HG03060 (cell line): ENCODE measurements around the gene NEUROG1.
"Not testable (repeated sequence)": the region's sequence is repeated elsewhere in the genome, so short reads cannot be mapped to it uniquely, and the experiment has no call there.

Source experiments
- ATAC-seq: cut with Tn5 transposase; IDR thresholded peaks from one replicate; pipeline ENCODE4 v1.9.1; 2021; ENCODE audit warnings: low read depth, moderate number of reproducible peaks; ENCODE audit not compliant: unreplicated experiment

Gene NEUROG1

GRCh38 chr5:135497971-135498636, 37.7 kb downstream of the NEUROG1 start:
- ATAC-seq = no peak

DNA sequence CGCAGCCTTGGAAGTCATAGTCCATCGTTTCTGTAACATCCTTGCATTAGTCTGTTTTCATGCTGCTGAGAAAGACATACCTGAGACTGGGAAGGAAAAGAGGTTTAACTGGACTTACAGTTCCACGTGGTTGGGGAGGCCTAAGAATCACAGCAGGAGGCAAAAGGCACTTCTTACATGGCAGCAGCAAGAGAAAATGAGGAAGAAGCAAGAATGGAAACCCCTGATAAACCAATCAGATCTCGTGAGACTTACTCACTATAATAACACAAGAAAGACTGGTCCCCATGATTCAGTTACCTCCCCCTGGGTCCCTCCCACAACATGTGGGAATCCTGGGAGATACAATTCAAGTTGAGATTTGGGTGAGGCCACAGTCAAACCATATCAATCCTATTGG, 40.2 kb downstream of the NEUROG1 start:
- not testable (repeated sequence) for ATAC-seq

- no peak for ATAC-seq
These were observed 41.6 kb downstream of the NEUROG1 start for GRCh38 chr5:135494196-135494595.

GRCh38 chr5:135493406-135494180, 42.2 kb downstream of the NEUROG1 start:
- no peak for ATAC-seq

DNA sequence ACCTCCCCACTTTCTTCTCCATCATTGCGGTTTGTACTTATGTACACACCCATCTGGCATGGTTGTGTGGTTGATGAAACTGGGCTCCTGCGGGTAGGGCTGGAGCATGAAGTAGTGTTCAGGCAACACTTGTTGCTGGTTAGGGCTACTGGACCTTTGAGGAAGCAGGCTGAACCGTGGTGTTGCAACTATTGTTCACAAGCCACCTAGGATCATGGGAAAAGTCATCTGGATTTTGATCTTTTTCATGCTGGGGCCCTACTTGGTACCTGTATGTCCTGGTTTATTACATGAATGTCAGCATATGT, 43.5 kb downstream of the NEUROG1 start:
- ATAC-seq = no peak

GRCh38 chr5:135491552-135492318, 44.0 kb downstream of the NEUROG1 start:
- no peak for ATAC-seq

- no peak for ATAC-seq
These were observed 44.7 kb downstream of the NEUROG1 start for GRCh38 chr5:135491038-135491551.

DNA sequence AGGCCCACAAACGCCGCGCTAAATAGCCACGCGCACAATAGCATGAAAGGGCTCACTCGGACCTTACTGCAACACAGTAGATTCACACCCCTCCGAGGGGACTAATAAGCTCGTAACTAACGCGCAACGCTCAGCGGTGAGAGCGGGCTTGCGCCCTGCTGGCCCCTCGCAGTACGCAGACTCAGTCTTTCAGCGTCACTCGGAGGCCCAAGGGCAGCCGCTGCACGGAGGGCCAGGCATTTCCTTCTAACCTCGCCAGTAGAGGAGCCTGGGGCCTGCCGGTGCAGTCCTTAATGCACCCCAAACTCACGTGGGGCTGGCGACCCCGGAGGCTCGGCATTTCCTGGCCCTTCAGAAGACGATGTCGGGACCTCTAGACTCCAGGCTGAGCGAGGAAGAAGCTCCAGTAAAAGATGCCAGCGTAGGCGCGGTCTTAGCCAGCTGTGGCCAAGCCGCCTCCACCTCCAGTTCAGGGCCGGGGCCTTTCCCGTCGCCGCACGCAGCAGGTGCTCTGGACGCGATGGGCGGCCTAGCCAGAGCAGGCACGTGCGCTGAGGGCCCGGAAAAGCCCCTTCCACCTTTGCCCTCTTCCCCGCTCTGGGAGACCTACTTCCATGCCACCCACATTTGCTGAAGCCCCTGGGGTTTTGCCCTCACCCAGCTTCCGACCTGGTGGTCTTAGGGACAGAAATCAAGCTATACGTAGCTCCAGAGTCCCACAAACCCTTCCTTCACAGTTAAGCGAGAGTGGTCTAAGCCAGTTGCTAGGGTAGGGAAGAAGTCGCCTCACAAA, 45.3 kb downstream of the NEUROG1 start:
- no peak for ATAC-seq

DNA sequence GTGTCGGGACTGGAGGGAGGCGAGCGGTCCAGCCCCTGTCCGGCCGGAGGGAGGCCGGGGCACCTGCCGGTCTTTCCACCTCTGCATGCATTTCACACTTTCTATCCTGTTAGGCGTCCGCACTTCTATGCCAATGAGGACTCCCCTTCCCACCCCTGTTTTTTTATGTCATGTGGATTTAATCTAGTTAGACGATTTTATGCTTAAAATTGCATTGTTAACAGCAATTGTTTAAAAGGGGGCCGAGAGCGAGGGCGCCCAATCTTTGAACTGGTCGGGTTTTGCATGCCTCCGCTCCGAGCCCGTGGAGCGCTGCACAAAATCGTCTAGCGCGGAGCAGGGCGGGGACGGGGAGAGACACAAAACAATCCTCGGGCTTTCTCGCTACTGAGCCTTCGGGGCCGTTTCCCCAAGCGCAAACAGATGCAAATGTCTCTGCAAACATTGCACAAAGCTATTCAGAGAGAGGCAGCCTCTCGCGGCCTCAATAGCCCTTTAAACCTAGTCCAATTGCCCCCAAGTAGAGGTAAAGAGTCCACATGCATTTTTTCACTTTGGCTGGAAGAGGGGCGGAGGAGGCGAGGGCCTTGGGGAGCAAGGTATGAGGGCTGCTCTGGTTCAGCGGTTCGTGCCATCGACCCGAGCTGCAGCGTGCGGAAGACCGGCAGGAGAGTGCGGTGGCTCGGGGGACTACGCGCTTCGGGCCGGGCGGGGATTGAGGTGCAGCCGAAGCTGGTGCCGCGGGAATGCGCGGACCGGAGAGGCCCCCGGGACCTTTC, 46.1 kb downstream of the NEUROG1 start:
- ATAC-seq = no peak

DNA sequence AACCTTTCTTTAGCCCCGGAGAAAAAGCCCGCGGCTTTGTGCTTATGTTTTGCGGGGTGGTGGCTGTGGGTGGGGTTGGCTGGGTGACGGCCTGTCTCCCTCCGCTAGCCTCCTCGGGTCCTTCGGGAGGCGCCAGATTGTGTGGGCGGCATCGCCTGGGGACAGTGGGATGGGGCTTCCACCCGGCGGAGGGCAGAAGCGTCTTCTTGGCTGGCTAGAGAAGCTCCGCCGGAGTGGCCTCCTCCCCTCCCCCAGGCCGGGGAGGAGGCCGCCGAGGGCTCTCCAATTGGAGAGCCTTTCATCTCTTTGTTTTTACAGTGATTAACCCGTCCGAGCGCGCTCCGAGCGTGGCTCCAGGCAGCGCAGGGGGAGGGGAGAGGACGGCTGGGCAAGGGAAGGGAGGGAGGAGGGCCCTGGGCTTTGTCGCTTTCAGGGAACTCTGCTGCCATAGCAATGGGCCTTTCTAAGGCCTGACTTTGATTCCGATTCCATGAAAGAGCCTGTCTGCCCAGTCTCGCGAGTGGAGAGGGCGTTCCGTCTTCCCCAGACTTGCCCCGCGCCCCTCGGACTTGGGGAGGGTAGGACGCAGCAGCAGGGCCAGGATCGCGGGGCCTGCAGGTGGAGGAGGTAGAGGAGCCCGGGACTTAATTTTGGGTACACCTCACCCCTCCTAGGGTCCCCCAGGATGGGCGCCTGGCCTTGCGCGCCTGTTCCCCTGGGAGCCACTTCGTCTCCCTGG, 46.9 kb downstream of the NEUROG1 start:
- ATAC-seq = no peak

GRCh38 chr5:135487839-135488514, 47.8 kb downstream of the NEUROG1 start:
- ATAC-seq = no peak

GRCh38 chr5:135487037-135487395, 48.7 kb downstream of the NEUROG1 start:
- no peak for ATAC-seq

DNA sequence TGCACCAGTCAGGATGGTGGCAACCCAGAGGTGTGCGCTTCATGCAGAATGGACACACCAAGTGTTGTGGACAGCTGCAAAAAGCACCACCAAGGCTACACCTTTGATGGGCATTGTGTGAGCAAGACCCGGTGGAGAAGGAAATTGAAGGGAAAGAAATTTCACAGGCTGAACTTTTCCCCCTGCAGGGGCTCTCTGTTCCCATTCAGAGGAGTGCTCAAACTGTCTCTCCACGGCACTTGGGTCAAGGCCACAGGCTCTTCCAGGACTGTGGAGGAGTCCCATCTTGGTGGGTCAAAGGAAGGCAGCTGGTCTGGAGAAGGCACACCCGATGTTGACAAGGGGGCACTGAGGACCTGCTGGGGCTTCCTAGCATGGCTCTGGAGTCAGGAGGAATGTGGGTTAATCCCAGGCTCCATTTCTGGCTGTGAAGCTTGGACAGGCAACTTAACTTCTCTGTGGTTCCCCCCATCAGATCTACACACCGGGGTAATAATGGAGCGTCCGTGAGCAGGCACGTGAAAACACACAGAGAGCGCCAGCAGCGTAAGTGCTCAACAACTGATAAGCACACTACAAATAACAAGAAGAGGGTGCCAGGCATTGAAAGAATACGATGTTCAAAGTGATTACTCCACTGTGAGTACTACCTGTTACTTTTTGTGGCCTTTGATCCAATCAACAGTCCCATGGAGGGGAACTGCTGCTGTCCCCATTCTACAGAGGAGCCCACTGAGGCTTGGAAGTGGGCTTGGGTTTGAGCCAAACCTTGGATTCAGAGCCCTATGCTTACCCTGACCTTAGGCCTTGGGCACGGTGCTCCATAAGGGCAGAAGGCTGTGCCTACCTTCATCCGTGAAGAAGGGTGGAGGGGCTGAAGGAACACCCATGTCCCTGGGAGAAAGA, 49.4 kb downstream of the NEUROG1 start:
- ATAC-seq = no peak

- ATAC-seq = no peak
These were observed 51.1 kb downstream of the NEUROG1 start for GRCh38 chr5:135484674-135485086.
